Liver (tissue), 9 donors: ENCODE data around the gene MAPK8IP2. TPM values are rescaled to one million over a fixed set of nuclear protein-coding genes. Genes with fewer than 3 reads are reported as not detected.

Source experiments
- DNase-seq: peaks from one replicate; pipeline ENCODE4 v3.0.0-alpha.2; 2017; ENCODE audit warnings: low spot score
- H3K27ac ChIP-seq, 2 donors: one replicate each; pipeline ENCODE4 v1.7.0; 2013; ENCODE audit warnings: inconsistent platforms in 2 of 2, low read length in 2 of 2, control low read depth in 1 of 2, low read depth in 1 of 2, mild to moderate bottlenecking in 1 of 2
- H3K27me3 ChIP-seq, 4 donors: one replicate each; pipeline versions ENCODE4 v1.6.1 to v1.7.0; 2013; ENCODE audit warnings: low read length in 3 of 4, inconsistent platforms in 1 of 4, mild to moderate bottlenecking in 1 of 4, moderate library complexity in 1 of 4; ENCODE audit not compliant: control insufficient read depth in 4 of 4, insufficient read depth in 4 of 4
- H3K36me3 ChIP-seq, 4 donors: one replicate each; pipeline versions ENCODE4 v1.6.1 to v1.7.0; 2013; ENCODE audit warnings: low read length in 3 of 4, mild to moderate bottlenecking in 3 of 4, low read depth in 1 of 4, moderate library complexity in 1 of 4; ENCODE audit not compliant: control insufficient read depth in 4 of 4, insufficient read depth in 3 of 4
- H3K4me1 ChIP-seq, 4 donors: one replicate each; pipeline versions ENCODE4 v1.6.1 to v1.7.0; 2013; ENCODE audit warnings: low read length in 3 of 4, mild to moderate bottlenecking in 3 of 4, moderate library complexity in 1 of 4; ENCODE audit not compliant: control insufficient read depth in 4 of 4, insufficient read depth in 4 of 4
- H3K4me3 ChIP-seq, 3 donors: one replicate each; pipeline versions ENCODE4 v1.6.1 to v1.7.0; 2013; ENCODE audit warnings: low read length in 3 of 3, control low read depth in 1 of 3, low read depth in 1 of 3, mild to moderate bottlenecking in 1 of 3
- H3K9ac ChIP-seq, 2 donors: one replicate each; pipeline ENCODE4 v1.7.0; 2013; ENCODE audit warnings: low read length in 2 of 2, mild to moderate bottlenecking in 2 of 2, moderate library complexity in 2 of 2, control low read depth in 1 of 2, low read depth in 1 of 2
- H3K9me3 ChIP-seq, 4 donors: one replicate each; pipeline versions ENCODE4 v1.6.1 to v1.7.0; 2013; ENCODE audit warnings: low read length in 3 of 4; ENCODE audit not compliant: control insufficient read depth in 4 of 4
- GABPA ChIP-seq, 2 donors: IDR thresholded peaks in 1 of 2; conservative IDR thresholded peaks in 1 of 2; 2 replicates each; pipeline ENCODE4 v1.6.1; 2016; ENCODE audit warnings: antibody characterized with exemption in 2 of 2, mild to moderate bottlenecking in 1 of 2, moderate library complexity in 1 of 2
- HNF4A ChIP-seq, 2 donors: conservative IDR thresholded peaks; 2 replicates each; pipeline ENCODE4 v1.6.1; 2016; ENCODE audit warnings: antibody characterized with exemption in 2 of 2, mild to moderate bottlenecking in 2 of 2
- RAD21 ChIP-seq, 2 donors: IDR thresholded peaks; 2 replicates each; pipeline ENCODE4 v1.6.1; 2016; ENCODE audit warnings: antibody characterized with exemption in 2 of 2, mild to moderate bottlenecking in 2 of 2
- RXRA ChIP-seq, 2 donors: IDR thresholded peaks; 2 replicates each; pipeline ENCODE4 v1.6.1; 2017 to 2018; ENCODE audit warnings: antibody characterized with exemption in 2 of 2, mild to moderate bottlenecking in 1 of 2
- SP1 ChIP-seq: IDR thresholded peaks from 2 replicates; pipeline ENCODE4 v1.6.1; 2018; ENCODE audit warnings: antibody characterized with exemption, mild to moderate bottlenecking
- TAF1 ChIP-seq: conservative IDR thresholded peaks from 2 replicates; pipeline ENCODE4 v1.6.1; 2016; ENCODE audit warnings: antibody characterized with exemption, mild to moderate bottlenecking
- WGBS: extraction: QIAGEN DNeasy Blood & Tissue Kit; methylation state at CpG from one replicate; pipeline ENCODE4 v1.1.7; 2013; 5-methylcytosine and 5-hydroxymethylcytosine counted together
- polyA plus RNA-seq, 2 donors: library from polyadenylated mRNA; stranded (reverse) in 1 of 2; unstranded in 1 of 2; fragments of 200-250 nt in 1 of 2; fragments of >200 nt in 1 of 2; fragmentation: Nextera tagmentation in 1 of 2; extraction: Ambion mirVana in 1 of 2; gene quantifications; one replicate each; pipeline versions ENCODE4 v1.2.1 to v1.2.3, GENCODE V29; 2013 to 2015
- total RNA-seq, 2 donors: library from RNA; depleted of rRNA; stranded (reverse); fragments of >200 nt; gene quantifications; one replicate each; pipeline ENCODE4 v1.2.3, GENCODE V29; 2014
- TF ChIP-seq, protein P1 (sequence below): IDR thresholded peaks from 2 replicates; pipeline ENCODE4 v1.6.1; 2016; ENCODE audit warnings: antibody characterized with exemption
- TF ChIP-seq, protein P2 (sequence below): fragments of 150-350 bp; IDR thresholded peaks from 2 replicates; pipeline ENCODE4 v1.5.1; 2017; ENCODE audit warnings: improper control_type of control experiment, low read depth, low read length; ENCODE audit not compliant: missing input control
- donor health status: healthy.
- donor health status: healthy.
- donor health status: healthy.
- donor health status: healthy.
- donor health status: healthy.

The MAPK8IP2 gene
- total and polyA plus RNA-seq, 4 donors = 0.04 to 0.37 (median 0.13) TPM

DNA sequence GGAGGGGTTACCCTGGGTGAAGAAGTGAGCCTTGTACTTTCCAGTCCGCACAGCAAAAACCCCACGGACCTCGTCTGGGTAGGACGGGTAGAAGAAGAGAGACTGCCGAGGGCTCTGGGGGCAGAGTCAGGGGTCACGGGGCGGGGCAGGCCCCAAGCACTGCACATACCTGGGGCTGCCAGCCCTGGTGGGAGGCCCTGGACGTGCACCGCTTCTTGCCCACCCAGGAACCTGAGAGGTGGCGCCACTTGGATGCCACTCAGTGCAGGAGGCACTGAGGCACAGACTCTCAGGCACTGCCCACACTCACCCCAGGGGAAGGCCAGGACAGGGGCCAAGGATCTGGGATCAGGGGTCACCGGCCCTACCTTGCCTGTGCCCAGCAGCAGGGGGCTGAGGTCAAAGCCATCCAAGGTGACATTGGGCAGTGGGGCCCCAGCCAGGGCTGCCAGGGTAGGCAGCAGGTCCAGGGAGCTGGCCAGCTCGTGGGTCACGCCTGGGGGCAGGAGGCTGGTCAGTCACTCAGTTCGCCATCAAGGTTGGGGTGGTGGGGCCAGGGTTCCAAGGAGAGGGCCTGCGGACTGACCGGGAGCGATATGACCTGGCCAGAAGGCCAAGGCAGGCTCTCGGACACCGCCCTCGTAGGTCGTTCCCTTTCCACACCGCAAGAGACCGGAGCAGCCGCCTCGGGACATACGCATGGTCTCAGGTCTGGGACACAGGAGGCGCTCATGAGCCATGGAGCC, 25.1 kb downstream of the MAPK8IP2 start:
- no peaks in the 10 kb centered on the region for H3K27me3 ChIP-seq
- H3K27ac ChIP-seq = no peak overlapping the region
- no peak overlapping the region for H3K4me3 ChIP-seq
- no peak overlapping the region for H3K9ac ChIP-seq
- no peak for DNase-seq
- TF ChIP-seq TAF1 (no peak), RAD21 (IDR thresholded peaks at IDR 0.05) (peak in 1 of 2 donors; percentile 41)
- H3K4me1 ChIP-seq = peaks cover 11 to 60% (median 32%) of the 10 kb centered on the region in 4 donors
- 90% methylated on average over 27 of the region's 27 CpGs for WGBS
- no peaks in the 10 kb centered on the region for H3K9me3 ChIP-seq
- no peaks in the 10 kb centered on the region for H3K36me3 ChIP-seq

DNA sequence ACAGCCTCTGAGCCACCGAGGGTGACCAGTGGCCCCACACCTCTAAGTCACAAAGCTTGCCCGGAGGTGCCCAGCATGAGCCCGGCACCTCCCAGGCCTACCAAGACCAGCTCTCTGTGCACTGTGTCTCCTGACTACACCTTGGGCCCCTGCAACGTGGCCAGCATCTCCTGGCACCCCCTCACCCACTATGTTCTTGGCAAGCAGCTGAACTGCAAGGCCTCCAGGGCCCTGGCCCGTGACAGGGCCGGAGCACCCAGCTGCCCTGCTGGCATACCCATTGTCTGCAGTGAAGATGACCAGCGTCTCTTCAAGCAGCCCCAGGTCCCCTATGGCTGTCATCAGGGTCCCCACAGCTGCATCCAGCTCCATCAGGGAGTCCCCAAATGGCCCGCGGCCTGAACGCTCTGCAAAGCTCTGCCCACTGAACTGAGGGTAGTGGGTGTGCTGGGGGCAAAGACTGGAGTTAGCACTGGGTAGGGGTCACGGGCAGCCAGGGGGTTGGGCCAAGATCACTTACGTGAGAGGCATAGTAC, 25.8 kb downstream of the MAPK8IP2 start:
- TF ChIP-seq, protein P1, sequence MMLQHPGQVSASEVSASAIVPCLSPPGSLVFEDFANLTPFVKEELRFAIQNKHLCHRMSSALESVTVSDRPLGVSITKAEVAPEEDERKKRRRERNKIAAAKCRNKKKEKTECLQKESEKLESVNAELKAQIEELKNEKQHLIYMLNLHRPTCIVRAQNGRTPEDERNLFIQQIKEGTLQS = no peak
- no peak for TF ChIP-seq RXRA (IDR thresholded peaks at IDR 0.05)
- Histone ChIP-seq H3K36me3 (no peaks in the 10 kb centered on the region), H3K9me3 (no peaks in the 10 kb centered on the region), H3K27me3 (no peaks in the 10 kb centered on the region), H3K27ac (no peak overlapping the region), H3K4me3 (no peak overlapping the region), H3K4me1 (peaks cover 10 to 54% (median 26%) of the 10 kb centered on the region in 4 donors), H3K9ac (no peak overlapping the region)
- 91% methylated on average over 12 of the region's 12 CpGs for WGBS
- no peak for DNase-seq

DNA sequence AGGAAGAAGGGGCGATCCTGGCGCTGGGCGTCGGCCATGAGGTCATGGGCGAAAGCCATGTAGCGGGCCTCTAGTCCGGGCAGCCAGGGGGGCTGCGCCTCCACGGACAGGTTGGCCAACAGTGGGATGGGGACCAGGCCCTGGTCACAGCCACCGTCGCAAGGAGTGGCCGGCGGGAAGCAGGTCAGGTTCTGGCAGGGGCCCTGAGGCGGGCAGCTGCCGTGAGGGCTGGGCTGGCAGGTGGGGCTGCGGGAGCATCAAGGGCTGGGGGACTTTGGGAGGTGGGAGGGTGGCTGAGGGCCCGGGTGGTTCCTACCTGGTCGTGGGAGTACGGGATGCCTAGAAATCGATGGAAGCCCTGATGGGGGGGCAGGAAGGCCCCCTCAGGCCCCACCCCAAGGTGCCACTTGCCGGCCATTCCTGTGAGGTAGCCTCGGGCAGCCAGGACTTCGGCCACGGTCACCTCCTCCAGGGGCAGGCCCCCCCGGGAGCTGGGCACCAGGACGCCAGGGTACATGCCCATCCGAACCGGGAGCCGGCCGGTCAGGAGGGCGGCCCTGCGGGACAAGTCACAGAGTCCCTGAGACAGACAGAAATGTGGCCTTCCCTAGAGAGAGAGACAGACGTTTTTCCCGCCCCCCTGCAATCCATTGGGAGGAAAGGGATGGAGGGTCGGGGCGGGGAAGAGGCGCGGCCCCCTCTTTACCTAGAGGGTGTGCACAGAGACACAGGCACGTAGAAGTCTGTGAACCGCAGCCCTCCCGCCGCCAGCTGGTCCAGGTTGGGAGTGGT, 26.5 kb downstream of the MAPK8IP2 start:
- Histone ChIP-seq H3K9me3 (no peaks in the 10 kb centered on the region), H3K27me3 (no peaks in the 10 kb centered on the region), H3K4me3 (peak overlapping the region; percentile 64 to 88 (median 79)), H3K36me3 (no peaks in the 10 kb centered on the region), H3K27ac (peak overlapping the region; percentile 41 to 52), H3K4me1 (peaks cover 10 to 47% (median 20%) of the 10 kb centered on the region in 4 donors), H3K9ac (peak overlapping the region in 1 of 2 donors; percentile 80)
- no peak for DNase-seq
- WGBS = 82% methylated on average over 42 of the region's 42 CpGs
- TF ChIP-seq SP1 (no peak), GABPA (IDR thresholded peaks at IDR 0.05 in 1 of 2, conservative IDR thresholded peaks at IDR 0.05 in 1 of 2) (no peak), TAF1 (no peak), HNF4A (conservative IDR thresholded peaks at IDR 0.05) (no peak)
- TF ChIP-seq, protein P2, sequence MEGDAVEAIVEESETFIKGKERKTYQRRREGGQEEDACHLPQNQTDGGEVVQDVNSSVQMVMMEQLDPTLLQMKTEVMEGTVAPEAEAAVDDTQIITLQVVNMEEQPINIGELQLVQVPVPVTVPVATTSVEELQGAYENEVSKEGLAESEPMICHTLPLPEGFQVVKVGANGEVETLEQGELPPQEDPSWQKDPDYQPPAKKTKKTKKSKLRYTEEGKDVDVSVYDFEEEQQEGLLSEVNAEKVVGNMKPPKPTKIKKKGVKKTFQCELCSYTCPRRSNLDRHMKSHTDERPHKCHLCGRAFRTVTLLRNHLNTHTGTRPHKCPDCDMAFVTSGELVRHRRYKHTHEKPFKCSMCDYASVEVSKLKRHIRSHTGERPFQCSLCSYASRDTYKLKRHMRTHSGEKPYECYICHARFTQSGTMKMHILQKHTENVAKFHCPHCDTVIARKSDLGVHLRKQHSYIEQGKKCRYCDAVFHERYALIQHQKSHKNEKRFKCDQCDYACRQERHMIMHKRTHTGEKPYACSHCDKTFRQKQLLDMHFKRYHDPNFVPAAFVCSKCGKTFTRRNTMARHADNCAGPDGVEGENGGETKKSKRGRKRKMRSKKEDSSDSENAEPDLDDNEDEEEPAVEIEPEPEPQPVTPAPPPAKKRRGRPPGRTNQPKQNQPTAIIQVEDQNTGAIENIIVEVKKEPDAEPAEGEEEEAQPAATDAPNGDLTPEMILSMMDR = no peak
